HUES6 (cell line): ENCODE data around the gene ZNF268.
A peak's percentile ranks its signal among the peaks of the same experiment; 100 is the strongest.

Source experiments
- H3K27ac ChIP-seq: 2 replicates; pipeline ENCODE4 v1.7.0; 2013; ENCODE audit warnings: low read depth, mild to moderate bottlenecking, low read length, inconsistent platforms
- H3K27me3 ChIP-seq: 2 replicates; pipeline ENCODE4 v1.6.1; 2013; ENCODE audit warnings: low read length; ENCODE audit not compliant: control insufficient read depth, insufficient read depth
- H3K36me3 ChIP-seq: 2 replicates; pipeline ENCODE4 v1.6.1; 2013; ENCODE audit warnings: low read length; ENCODE audit not compliant: control insufficient read depth, insufficient read depth
- H3K4me1 ChIP-seq: 2 replicates; pipeline ENCODE4 v1.6.1; 2013; ENCODE audit warnings: low read length; ENCODE audit not compliant: control insufficient read depth, insufficient read depth
- H3K4me3 ChIP-seq: 2 replicates; pipeline ENCODE4 v1.5.1; 2013; ENCODE audit warnings: low read depth, low read length
- H3K9ac ChIP-seq: one replicate; pipeline ENCODE4 v1.6.1; 2013; ENCODE audit warnings: mild to moderate bottlenecking, low read length
- H3K9me3 ChIP-seq: 2 replicates; pipeline ENCODE4 v1.6.1; 2013; ENCODE audit warnings: low read depth, low read length; ENCODE audit not compliant: control insufficient read depth, insufficient read depth

The ZNF268 gene

GRCh38 chr12:133202493-133203343 is 21.4 kb downstream of the ZNF268 start:
- H3K27ac ChIP-seq = no peak overlapping the region
- no peaks in the 10 kb centered on the region for H3K27me3 ChIP-seq
- 0 out of 2 replicates have a peak overlapping the region, but pooled peaks have one; percentile 0 for H3K4me3 ChIP-seq
- H3K9me3 ChIP-seq = peaks cover 72% of the 10 kb centered on the region
- no peaks in the 10 kb centered on the region for H3K4me1 ChIP-seq
- peaks cover 49% of the 10 kb centered on the region for H3K36me3 ChIP-seq
- H3K9ac ChIP-seq = no peak overlapping the region

DNA sequence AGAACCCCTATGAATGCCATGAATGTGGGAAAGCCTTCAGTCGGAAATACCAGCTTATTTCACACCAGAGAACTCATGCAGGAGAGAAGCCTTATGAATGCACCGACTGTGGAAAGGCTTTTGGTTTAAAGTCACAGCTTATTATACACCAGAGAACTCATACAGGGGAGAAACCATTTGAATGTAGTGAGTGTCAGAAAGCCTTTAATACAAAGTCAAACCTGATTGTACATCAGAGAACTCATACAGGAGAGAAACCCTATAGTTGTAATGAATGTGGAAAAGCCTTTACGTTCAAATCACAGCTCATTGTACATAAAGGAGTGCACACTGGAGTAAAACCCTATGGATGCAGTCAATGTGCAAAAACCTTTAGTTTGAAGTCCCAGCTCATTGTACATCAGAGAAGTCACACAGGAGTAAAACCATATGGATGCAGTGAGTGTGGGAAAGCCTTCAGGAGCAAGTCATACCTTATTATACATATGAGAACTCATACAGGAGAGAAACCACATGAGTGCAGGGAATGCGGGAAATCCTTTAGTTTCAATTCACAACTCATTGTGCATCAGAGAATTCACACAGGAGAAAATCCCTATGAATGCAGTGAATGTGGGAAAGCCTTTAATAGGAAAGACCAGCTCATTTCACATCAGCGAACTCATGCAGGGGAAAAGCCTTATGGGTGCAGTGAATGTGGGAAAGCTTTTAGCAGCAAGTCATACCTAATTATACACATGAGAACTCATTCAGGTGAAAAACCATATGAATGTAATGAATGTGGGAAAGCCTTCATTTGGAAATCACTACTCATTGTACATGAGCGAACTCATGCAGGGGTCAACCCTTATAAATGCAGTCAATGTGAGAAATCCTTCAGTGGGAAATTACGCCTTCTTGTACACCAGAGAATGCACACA is 22.3 kb downstream of the ZNF268 start:
- Histone ChIP-seq H3K4me3 (0 out of 2 replicates have a peak overlapping the region, but pooled peaks have one; percentile 30), H3K27ac (no peak overlapping the region), H3K9ac (no peak overlapping the region), H3K9me3 (peaks cover 81% of the 10 kb centered on the region), H3K4me1 (no peaks in the 10 kb centered on the region), H3K27me3 (no peaks in the 10 kb centered on the region), H3K36me3 (peaks cover 49% of the 10 kb centered on the region)

GRCh38 chr12:133204264-133204603 is 22.9 kb downstream of the ZNF268 start:
- no peak overlapping the region for H3K9ac ChIP-seq
- peaks cover 49% of the 10 kb centered on the region for H3K36me3 ChIP-seq
- no peaks in the 10 kb centered on the region for H3K27me3 ChIP-seq
- peaks cover 84% of the 10 kb centered on the region for H3K9me3 ChIP-seq
- no peak overlapping the region for H3K27ac ChIP-seq
- H3K4me3 ChIP-seq = 0 out of 2 replicates have a peak overlapping the region, but pooled peaks have one; percentile 30
- no peaks in the 10 kb centered on the region for H3K4me1 ChIP-seq

- Histone ChIP-seq H3K4me1 (no peaks in the 10 kb centered on the region), H3K9ac (no peak overlapping the region), H3K27ac (no peak overlapping the region), H3K27me3 (no peaks in the 10 kb centered on the region), H3K36me3 (peaks cover 39% of the 10 kb centered on the region), H3K9me3 (peaks cover 91% of the 10 kb centered on the region), H3K4me3 (no peak overlapping the region)
Measured at GRCh38 chr12:133206390-133206789, 25.1 kb downstream of the ZNF268 start.

- H3K4me1 ChIP-seq = no peaks in the 10 kb centered on the region
- H3K9me3 ChIP-seq = peaks cover 89% of the 10 kb centered on the region
- no peaks in the 10 kb centered on the region for H3K27me3 ChIP-seq
- no peak overlapping the region for H3K4me3 ChIP-seq
- no peak overlapping the region for H3K27ac ChIP-seq
- no peaks in the 10 kb centered on the region for H3K36me3 ChIP-seq
- H3K9ac ChIP-seq = no peak overlapping the region
Measured at GRCh38 chr12:133215724-133216123, 34.4 kb downstream of the ZNF268 start.

GRCh38 chr12:133217219-133217618 is 35.9 kb downstream of the ZNF268 start:
- peaks cover 93% of the 10 kb centered on the region for H3K9me3 ChIP-seq

GRCh38 chr12:133220521-133220920 is 39.2 kb downstream of the ZNF268 start:
- H3K27me3 ChIP-seq = no peaks in the 10 kb centered on the region

More at GRCh38 chr12:133217219-133217618, 35.9 kb downstream of the ZNF268 start:
- no peak overlapping the region for H3K27ac ChIP-seq
- H3K4me1 ChIP-seq = no peaks in the 10 kb centered on the region
- H3K27me3 ChIP-seq = no peaks in the 10 kb centered on the region
- H3K4me3 ChIP-seq = no peak overlapping the region
- no peaks in the 10 kb centered on the region for H3K36me3 ChIP-seq
- no peak overlapping the region for H3K9ac ChIP-seq

DNA sequence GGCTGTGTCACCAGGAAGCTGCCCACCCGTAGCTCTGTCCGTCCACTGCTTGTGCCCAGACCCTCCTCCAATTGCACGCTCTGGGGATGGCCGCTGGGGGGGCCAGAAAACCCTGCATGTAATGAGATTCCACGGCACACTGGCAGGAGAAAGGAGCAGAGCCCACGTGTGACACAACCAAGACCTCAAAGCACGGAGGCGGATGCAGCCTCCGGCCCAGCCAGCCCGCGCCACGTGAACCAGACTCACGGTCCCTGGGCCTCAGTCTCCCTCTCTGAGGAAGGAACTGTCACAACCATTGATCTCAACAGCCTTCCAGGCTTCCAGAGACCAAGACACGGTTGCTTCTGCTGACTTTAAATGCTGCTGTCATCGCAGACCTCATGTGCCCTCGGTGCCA is 39.9 kb downstream of the ZNF268 start:
- Histone ChIP-seq H3K27me3 (no peaks in the 10 kb centered on the region), H3K9me3 (peaks cover 90% of the 10 kb centered on the region), H3K36me3 (no peaks in the 10 kb centered on the region; the same call in 1 of the 2 replicates), H3K4me3 (no peak overlapping the region), H3K9ac (no peak overlapping the region), H3K27ac (no peak overlapping the region), H3K4me1 (no peaks in the 10 kb centered on the region)

More at GRCh38 chr12:133220521-133220920, 39.2 kb downstream of the ZNF268 start:
- no peak overlapping the region for H3K4me3 ChIP-seq
- peaks cover 90% of the 10 kb centered on the region for H3K9me3 ChIP-seq
- H3K27ac ChIP-seq = no peak overlapping the region
- no peaks in the 10 kb centered on the region for H3K36me3 ChIP-seq
- no peaks in the 10 kb centered on the region for H3K4me1 ChIP-seq
- no peak overlapping the region for H3K9ac ChIP-seq

- Histone ChIP-seq H3K4me3 (no peak overlapping the region), H3K27me3 (no peaks in the 10 kb centered on the region), H3K9ac (no peak overlapping the region), H3K4me1 (no peaks in the 10 kb centered on the region), H3K27ac (no peak overlapping the region), H3K9me3 (peaks cover 90% of the 10 kb centered on the region), H3K36me3 (no peaks in the 10 kb centered on the region; the same call in 1 of the 2 replicates)
Measured at GRCh38 chr12:133222211-133222610, 40.9 kb downstream of the ZNF268 start.

GRCh38 chr12:133225527-133225926 is 44.2 kb downstream of the ZNF268 start:
- no peak overlapping the region for H3K4me3 ChIP-seq
- no peak overlapping the region for H3K9ac ChIP-seq
- no peak overlapping the region for H3K27ac ChIP-seq
- peaks cover 88% of the 10 kb centered on the region for H3K9me3 ChIP-seq
- H3K36me3 ChIP-seq = no peaks in the 10 kb centered on the region; the same call in 1 of the 2 replicates
- H3K4me1 ChIP-seq = no peaks in the 10 kb centered on the region
- H3K27me3 ChIP-seq = no peaks in the 10 kb centered on the region

- Histone ChIP-seq H3K27me3 (no peaks in the 10 kb centered on the region), H3K27ac (no peak overlapping the region), H3K9me3 (peaks cover 88% of the 10 kb centered on the region), H3K36me3 (no peaks in the 10 kb centered on the region; the same call in 1 of the 2 replicates), H3K4me3 (no peak overlapping the region), H3K4me1 (no peaks in the 10 kb centered on the region), H3K9ac (no peak overlapping the region)
Measured at GRCh38 chr12:133226690-133227089, 45.4 kb downstream of the ZNF268 start.
